GM12874 (cell line): ENCODE data around the gene TRAK2.

Source experiments
- TF ChIP-seq, protein P1 (sequence below): IDR thresholded peaks from 2 replicates; pipeline ENCODE4 v1.5.1; 2011; ENCODE audit warnings: low read depth, mild to moderate bottlenecking, control low read depth, low read length, moderate library complexity; ENCODE audit not compliant: insufficient read depth

The TRAK2 gene

DNA sequence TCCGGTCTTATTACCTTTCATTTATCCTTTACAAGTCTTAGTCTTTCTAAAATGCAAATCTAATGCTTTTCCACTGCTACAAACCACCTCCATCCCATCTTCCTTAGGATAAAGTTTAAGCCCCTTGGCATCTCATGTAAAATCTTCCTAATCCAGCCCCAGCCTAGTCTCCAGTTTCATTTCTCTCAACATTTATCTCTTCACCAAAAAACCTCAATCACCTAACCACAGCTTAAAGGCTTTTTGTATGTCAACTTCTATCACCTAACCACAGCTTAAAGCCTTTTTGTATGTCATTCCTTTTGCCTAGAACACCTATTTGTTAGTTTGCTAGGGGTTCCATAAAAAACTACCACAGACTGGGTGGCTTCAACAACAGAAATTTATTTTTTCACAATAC is 4.2 kb downstream of the TRAK2 start:
- TF ChIP-seq, protein P1, sequence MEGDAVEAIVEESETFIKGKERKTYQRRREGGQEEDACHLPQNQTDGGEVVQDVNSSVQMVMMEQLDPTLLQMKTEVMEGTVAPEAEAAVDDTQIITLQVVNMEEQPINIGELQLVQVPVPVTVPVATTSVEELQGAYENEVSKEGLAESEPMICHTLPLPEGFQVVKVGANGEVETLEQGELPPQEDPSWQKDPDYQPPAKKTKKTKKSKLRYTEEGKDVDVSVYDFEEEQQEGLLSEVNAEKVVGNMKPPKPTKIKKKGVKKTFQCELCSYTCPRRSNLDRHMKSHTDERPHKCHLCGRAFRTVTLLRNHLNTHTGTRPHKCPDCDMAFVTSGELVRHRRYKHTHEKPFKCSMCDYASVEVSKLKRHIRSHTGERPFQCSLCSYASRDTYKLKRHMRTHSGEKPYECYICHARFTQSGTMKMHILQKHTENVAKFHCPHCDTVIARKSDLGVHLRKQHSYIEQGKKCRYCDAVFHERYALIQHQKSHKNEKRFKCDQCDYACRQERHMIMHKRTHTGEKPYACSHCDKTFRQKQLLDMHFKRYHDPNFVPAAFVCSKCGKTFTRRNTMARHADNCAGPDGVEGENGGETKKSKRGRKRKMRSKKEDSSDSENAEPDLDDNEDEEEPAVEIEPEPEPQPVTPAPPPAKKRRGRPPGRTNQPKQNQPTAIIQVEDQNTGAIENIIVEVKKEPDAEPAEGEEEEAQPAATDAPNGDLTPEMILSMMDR = no peak

DNA sequence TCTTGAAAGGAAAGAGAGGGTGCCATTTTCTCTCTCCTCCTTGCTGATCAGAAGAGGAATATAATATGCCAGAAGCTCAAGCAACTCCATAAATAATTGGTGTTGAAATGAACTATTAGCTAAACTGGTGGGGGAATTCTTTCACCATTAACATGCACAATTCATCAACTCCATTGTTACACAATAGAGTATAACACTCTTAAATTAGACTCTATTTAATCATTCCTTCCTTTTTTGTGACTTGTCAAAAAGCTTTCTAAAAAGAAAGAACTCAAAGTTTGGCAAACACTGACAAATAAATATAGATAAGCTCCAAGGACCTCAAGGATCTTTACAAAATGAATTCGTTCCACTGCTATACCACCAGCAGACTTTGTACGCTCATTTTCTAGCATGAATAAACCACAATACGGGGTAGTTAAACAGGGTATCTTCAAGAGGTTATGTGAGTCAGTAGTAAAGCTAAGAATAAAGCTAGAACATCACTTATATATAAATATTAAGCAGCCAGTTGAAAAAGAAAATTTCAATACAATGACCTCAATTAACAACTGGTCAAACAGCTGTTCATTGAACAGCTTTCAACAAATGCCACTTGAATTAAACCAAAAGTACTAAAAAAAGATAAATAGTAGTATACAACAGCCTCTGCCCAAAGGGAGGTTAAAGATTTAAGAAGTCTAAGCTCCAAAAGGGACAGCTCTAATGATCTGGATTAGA is 6.4 kb downstream of the TRAK2 start:
- TF ChIP-seq, protein P1 = no peak

- TF ChIP-seq, protein P1 = no peak
Measured at GRCh38 chr2:201441409-201441808, 9.8 kb downstream of the TRAK2 start.

DNA sequence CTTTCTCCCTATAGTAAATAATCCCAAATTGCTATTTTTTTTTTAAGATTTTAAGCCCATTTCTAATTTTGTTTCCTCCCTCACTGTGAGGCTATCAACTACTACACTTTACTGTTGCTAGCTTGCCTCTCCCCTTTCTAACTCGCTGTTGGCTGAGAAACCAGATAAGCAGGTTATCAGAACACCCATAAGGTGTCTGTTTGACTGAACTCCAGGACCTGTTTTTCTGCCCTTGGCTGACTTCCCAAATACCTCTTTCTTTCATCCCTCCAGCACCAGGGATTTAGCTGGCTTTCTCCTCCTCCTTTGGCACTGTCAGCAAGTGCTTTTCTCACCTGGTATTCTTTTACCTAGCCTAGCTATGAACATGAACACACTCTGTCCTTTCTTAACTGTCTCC is 11.1 kb downstream of the TRAK2 start:
- TF ChIP-seq, protein P1 = no peak

DNA sequence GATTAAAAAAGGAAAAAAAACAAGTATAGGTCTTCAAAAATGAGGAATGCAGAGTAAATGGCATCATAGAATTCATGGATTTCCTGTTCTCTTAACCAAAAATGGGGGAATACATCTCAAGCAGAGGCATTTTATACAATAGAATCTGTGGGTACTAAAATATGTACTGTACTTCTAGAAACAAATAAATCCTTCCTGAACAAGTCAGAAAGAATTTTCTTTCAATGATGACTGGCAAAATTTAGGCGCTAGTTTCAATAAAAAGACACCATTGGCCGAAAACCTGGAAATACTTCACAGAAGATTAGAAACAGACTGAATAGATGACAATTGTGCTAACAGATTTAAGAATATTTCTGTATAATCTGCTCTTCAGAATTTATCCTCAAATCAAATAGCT is 15.1 kb downstream of the TRAK2 start:
- TF ChIP-seq, protein P1 = no peak

GRCh38 chr2:201433394-201433995 is 17.8 kb downstream of the TRAK2 start:
- TF ChIP-seq, protein P1 = no peak

DNA sequence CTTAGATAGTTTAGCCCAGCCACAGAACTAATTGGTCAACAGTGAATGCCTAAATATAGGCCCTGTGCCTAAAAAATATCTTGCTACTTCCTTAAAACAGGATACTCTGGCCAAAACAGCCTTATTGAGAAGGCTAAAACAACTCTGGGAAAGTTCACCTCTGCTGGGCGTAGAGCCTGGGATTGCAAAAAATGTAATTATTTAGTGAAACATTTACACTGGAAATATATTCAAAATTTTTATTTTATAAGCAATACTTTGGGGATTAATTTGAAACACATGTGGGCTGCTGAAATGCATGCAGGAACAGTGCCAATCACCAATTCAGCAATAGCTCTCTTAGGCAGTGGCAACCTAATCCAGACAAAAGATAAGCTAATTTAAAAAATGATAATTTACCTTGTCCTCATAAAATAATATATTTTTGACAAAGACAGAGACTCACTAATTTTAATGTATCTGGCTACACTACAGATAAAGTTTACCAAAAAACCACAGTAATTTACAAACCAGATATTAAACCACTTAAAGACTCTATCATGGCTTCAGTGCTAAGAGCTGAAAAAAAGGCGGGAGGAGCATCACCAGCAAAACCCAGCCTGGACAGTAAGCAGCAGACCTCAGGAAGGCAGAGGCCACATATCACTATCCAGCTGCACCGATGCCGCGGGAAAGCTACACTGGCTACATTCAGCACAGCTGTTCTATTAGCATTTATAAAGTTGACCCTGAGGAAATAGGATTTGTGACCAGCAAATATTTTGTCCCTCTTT is 18.5 kb downstream of the TRAK2 start:
- TF ChIP-seq, protein P1 = no peak
